Cardiac muscle cell (in vitro differentiated cells and primary cell): ENCODE measurements around the gene RET. TPM values are rescaled to one million over a fixed set of nuclear protein-coding genes. Genes with fewer than 3 reads are reported as not detected.

Experiments used
- DNase-seq, 2 donors: peaks; one replicate each; pipeline versions ENCODE4 v3.0.0 to v3.0.0-alpha.2; 2010 to 2017; ENCODE audit warnings: low read depth in 1 of 2, low spot score in 1 of 2
- H3K27ac ChIP-seq: fragments of 200-600 bp; sonication (generic); 2 replicates; pipeline ENCODE4 v1.5.1; 2016
- H3K27me3 ChIP-seq: fragments of 200-600 bp; sonication (generic); 2 replicates; pipeline ENCODE4 v1.6.0; 2016; ENCODE audit warnings: control low read depth
- H3K36me3 ChIP-seq: fragments of 200-600 bp; sonication (generic); 2 replicates; pipeline ENCODE4 v1.5.1; 2016; ENCODE audit warnings: control low read depth
- H3K4me1 ChIP-seq: fragments of 200-600 bp; sonication (generic); 2 replicates; pipeline ENCODE4 v1.8.1; 2017; ENCODE audit warnings: low read depth, mild to moderate bottlenecking, mixed run types
- H3K4me3 ChIP-seq: fragments of 200-600 bp; sonication (generic); 2 replicates; pipeline ENCODE4 v1.5.1; 2016; ENCODE audit warnings: mild to moderate bottlenecking
- H3K9me3 ChIP-seq: fragments of 200-600 bp; sonication (generic); 2 replicates; pipeline ENCODE4 v1.5.1; 2017; ENCODE audit warnings: low read depth, mild to moderate bottlenecking, control low read depth
- CTCF ChIP-seq: IDR thresholded peaks from 2 replicates; pipeline ENCODE4 v1.5.1; 2012; ENCODE audit warnings: low read depth, mild to moderate bottlenecking, low read length
- polyA plus RNA-seq: library from polyadenylated mRNA; unstranded; fragments of >200 nt; fragmentation: Nextera tagmentation; extraction: Ambion mirVana; gene quantifications from 2 replicates; pipeline ENCODE4 v1.2.1, GENCODE V29; 2016
- total RNA-seq: library from RNA; depleted of rRNA; stranded (reverse); fragments of >200 nt; gene quantifications from 2 replicates; pipeline ENCODE4 v1.2.3, GENCODE V29; 2016

Gene RET
- total and polyA plus RNA-seq, 2 experiments from 2014 or later, result 0.09 TPM; not detected in 1

DNA sequence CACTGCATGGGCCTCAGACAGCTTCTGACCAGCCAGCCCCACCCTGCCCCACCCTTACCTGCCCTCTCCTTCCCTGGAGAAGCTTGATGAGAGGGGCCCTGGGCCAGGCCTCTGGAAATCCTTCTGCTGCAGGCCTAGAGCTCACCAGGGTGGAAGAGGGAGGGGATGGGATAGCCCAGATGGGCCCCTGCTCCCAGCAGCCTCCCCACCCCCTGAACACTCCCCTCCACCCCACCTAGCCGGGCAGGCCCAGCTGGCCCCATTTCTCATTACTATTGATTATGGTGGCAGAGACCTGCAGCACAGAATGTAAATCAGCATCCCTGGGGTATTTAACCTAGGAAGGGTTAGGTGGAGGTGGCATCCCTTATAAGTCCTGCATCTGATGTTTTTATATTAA lies 11.6 kb upstream of the RET start:
- H3K4me3 ChIP-seq, result no peak overlapping the region
- no peaks in the 10 kb centered on the region for H3K36me3 ChIP-seq
- no peaks in the 10 kb centered on the region for H3K27me3 ChIP-seq
- no peaks in the 10 kb centered on the region for H3K4me1 ChIP-seq
- TF ChIP-seq CTCF, result no peak
- no peak for DNase-seq
- no peaks in the 10 kb centered on the region for H3K9me3 ChIP-seq
- no peak overlapping the region for H3K27ac ChIP-seq

DNA sequence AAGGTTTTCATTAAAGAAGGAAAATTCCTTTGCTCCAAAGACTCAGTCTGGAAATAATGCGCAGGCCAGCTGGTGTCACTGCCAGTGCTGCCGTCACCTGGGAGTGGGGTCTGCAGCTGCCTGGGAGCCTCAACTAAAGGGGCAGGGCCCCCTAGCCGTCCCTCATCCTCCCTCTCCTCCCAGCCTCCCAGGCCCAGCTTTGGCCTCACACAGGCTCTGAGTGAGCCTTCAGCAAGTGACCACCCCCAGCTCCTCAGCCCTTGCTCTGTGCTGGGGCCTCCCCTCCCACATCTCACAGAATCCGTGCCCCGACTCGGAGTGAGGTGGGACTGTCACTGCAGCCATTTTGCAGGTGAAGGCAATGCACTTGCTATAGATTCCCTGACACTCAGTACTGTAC lies 11.1 kb upstream of the RET start:
- no peak for DNase-seq
- no peaks in the 10 kb centered on the region for H3K36me3 ChIP-seq
- H3K4me1 ChIP-seq, result no peaks in the 10 kb centered on the region
- H3K9me3 ChIP-seq, result no peaks in the 10 kb centered on the region
- no peaks in the 10 kb centered on the region for H3K27me3 ChIP-seq
- TF ChIP-seq CTCF, result no peak
- H3K4me3 ChIP-seq, result no peak overlapping the region
- no peak overlapping the region for H3K27ac ChIP-seq

DNA sequence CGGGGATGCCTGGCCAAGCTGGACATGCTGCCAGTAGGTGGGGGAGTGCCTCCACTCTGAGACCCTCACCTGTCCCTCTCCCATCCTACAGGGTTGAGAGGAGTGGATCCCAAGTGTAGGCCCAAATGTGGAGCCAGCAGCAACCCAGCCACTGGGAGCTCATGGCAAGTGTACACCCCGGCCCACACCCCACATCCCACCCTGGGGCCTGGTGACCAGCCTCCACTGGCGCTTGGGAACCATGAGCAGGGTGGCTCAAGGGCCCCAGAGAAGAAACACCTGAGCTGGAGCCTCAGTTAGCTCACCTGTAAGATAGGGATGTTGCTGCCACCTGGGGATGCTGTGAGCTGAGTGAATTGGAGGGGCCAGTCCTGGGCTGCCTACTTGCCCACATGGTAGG lies 10.4 kb upstream of the RET start:
- no peaks in the 10 kb centered on the region for H3K27me3 ChIP-seq
- no peak overlapping the region for H3K27ac ChIP-seq
- no peak for DNase-seq
- TF ChIP-seq CTCF, result no peak
- H3K4me3 ChIP-seq, result no peak overlapping the region
- H3K36me3 ChIP-seq, result no peaks in the 10 kb centered on the region
- no peaks in the 10 kb centered on the region for H3K9me3 ChIP-seq
- H3K4me1 ChIP-seq, result no peaks in the 10 kb centered on the region

DNA sequence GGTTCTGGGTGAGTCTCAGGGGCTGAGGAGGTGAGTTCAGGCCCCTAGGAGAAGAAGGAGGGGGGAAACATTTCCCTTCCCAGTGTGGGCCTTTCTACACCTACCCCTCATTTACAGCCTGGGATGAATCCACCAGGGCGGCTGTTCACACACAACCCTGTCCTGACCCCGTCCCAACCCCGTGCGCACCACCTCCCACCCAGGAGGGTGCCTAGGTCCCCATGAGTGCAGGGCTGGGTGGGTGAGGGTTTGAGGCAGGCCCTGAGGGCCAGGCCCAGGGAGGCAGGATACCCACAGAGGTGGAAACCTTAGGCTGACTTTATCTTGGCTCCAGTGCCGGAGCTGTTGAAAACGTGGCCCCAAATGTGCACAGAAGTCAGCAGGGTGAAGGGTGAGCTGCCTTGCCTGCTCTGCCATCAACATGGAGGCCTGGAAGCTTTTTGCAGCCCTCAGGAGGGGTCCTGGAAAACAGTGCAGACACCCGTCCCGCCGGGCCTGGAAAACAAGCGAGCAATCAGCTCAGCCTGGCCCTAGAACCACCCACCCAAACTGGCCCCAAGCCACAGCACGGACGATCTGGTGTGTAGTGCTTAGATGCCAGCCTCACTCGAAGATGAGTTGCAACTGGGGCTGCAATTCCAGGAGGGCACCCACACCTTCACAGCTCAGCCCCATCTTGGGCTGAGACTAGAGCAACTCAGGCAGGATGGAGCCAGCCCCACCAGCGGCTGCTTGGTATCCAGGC lies 9.3 kb upstream of the RET start:
- H3K4me3 ChIP-seq, result no peak overlapping the region
- no peaks in the 10 kb centered on the region for H3K9me3 ChIP-seq
- no peak for DNase-seq
- H3K4me1 ChIP-seq, result no peaks in the 10 kb centered on the region
- no peaks in the 10 kb centered on the region for H3K36me3 ChIP-seq
- no peak for TF ChIP-seq CTCF
- H3K27ac ChIP-seq, result no peak overlapping the region
- H3K27me3 ChIP-seq, result peaks cover 6% of the 10 kb centered on the region

DNA sequence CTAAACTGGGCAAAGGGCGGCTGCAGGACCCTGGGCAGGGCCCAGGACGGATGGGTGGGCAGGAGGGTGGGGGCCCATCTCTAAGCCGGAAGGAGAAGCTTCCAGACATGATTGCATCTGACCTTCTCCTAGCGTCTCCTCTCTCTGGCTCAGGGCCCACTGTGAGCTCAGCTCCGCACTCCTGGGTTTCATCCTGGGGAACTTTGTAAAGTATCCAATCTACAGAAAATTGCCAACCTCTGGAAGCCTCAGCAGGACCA lies 8.8 kb upstream of the RET start:
- peaks cover 9% of the 10 kb centered on the region for H3K27me3 ChIP-seq
- H3K27ac ChIP-seq, result no peak overlapping the region
- H3K9me3 ChIP-seq, result no peaks in the 10 kb centered on the region
- H3K4me3 ChIP-seq, result no peak overlapping the region
- no peaks in the 10 kb centered on the region for H3K4me1 ChIP-seq
- no peak for TF ChIP-seq CTCF
- no peak for DNase-seq
- H3K36me3 ChIP-seq, result no peaks in the 10 kb centered on the region
